LNCaP clone FGC (cell line): ENCODE measurements around the gene GLIPR2.

Experiments used
- DNase-seq: peaks from one replicate; pipeline ENCODE4 v3.0.0-alpha.2; 2011; ENCODE audit warnings: low read depth
- H3K4me3 ChIP-seq: 2 replicates; pipeline ENCODE4 v1.5.1; 2011; ENCODE audit warnings: mild to moderate bottlenecking, low read depth, low read length, control low read depth
- CTCF ChIP-seq: IDR thresholded peaks from 2 replicates; pipeline ENCODE4 v1.5.1; 2012; ENCODE audit warnings: mild to moderate bottlenecking; ENCODE audit not compliant: control insufficient read depth, insufficient read depth; ENCODE audit errors: extremely low read depth

Gene GLIPR2

GRCh38 chr9:36210722-36211121 is 74.2 kb downstream of the GLIPR2 start:
- no peak for TF ChIP-seq CTCF
- no peak for DNase-seq
- no peak overlapping the region for H3K4me3 ChIP-seq

DNA sequence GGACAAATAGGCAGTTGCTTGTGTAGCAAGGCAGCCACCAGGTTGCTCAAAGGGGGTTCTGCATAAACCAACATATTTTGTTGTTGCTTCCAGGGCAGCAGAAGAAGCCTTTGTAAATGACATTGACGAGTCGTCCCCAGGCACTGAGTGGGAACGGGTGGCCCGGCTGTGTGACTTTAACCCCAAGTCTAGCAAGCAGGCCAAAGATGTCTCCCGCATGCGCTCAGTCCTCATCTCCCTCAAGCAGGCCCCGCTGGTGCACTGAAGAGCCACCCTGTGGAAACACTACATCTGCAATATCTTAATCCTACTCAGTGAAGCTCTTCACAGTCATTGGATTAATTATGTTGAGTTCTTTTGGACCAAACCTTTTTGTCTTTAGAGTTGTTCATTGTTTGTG is 75.0 kb downstream of the GLIPR2 start:
- no peak for DNase-seq
- no peak for TF ChIP-seq CTCF

GRCh38 chr9:36213387-36213786 is 76.9 kb downstream of the GLIPR2 start:
- DNase-seq = no peak
- TF ChIP-seq CTCF = no peak
- no peak overlapping the region for H3K4me3 ChIP-seq

More for the DNA sequence above, 75.0 kb downstream of the GLIPR2 start:
- H3K4me3 ChIP-seq = no peak overlapping the region
